Measurements from ENCODE around the gene CDH16. TPM values are rescaled to one million over a fixed set of nuclear protein-coding genes. Genes with fewer than 3 reads are reported as not detected.

CDH16 gene
- total RNA-seq, 1 experiment from 2014 or later = not detected

GRCh38 chr16:66863707-66864106 is 55.0 kb downstream of the CDH16 start:
- Histone ChIP-seq H3K4me1 (ENCODE audit: low read length) (no peaks in the 10 kb centered on the region), H3K9ac (ENCODE audit: low read length) (no peak overlapping the region), H3K4me3 (ENCODE audit: low read length) (no peak overlapping the region), H3K9me3 (ENCODE audit: low read length) (no peaks in the 10 kb centered on the region), H3K79me2 (ENCODE audit: low read length) (no peaks in the 10 kb centered on the region), H2AFZ (ENCODE audit: low read length) (no peak overlapping the region), H4K20me1 (ENCODE audit: insufficient read depth, low read depth, low read length) (no peaks in the 10 kb centered on the region), H3K27ac (ENCODE audit: low read length) (no peak overlapping the region), H3K4me2 (ENCODE audit: low read depth, low read length, poor library complexity, severe bottlenecking) (no peak overlapping the region), H3K36me3 (ENCODE audit: insufficient read depth, low read length) (no peaks in the 10 kb centered on the region), H3K9me2 (replicated peaks; ENCODE audit: insufficient read depth, low read length) (no peaks in the 10 kb centered on the region), H3K27me3 (ENCODE audit: low read length) (no peaks in the 10 kb centered on the region)
- DNase-seq = no peak

GRCh38 chr16:66862023-66862520 is 56.6 kb downstream of the CDH16 start:
- Histone ChIP-seq H3K4me3 (ENCODE audit: low read length) (no peak overlapping the region), H3K4me2 (ENCODE audit: low read depth, low read length, poor library complexity, severe bottlenecking) (no peak overlapping the region), H3K4me1 (ENCODE audit: low read length) (peaks cover 3% of the 10 kb centered on the region; the same call in 1 of the 2 replicates), H3K27me3 (ENCODE audit: low read length) (no peaks in the 10 kb centered on the region), H3K79me2 (ENCODE audit: low read length) (no peaks in the 10 kb centered on the region), H3K9me2 (replicated peaks; ENCODE audit: insufficient read depth, low read length) (no peaks in the 10 kb centered on the region), H3K9me3 (ENCODE audit: low read length) (no peaks in the 10 kb centered on the region), H3K36me3 (ENCODE audit: insufficient read depth, low read length) (no peaks in the 10 kb centered on the region), H3K9ac (ENCODE audit: low read length) (no peak overlapping the region), H4K20me1 (ENCODE audit: insufficient read depth, low read depth, low read length) (no peaks in the 10 kb centered on the region), H2AFZ (ENCODE audit: low read length) (no peak overlapping the region), H3K27ac (ENCODE audit: low read length) (no peak overlapping the region)
- no peak for DNase-seq

GRCh38 chr16:66859397-66860068 is 59.2 kb downstream of the CDH16 start:
- no peak overlapping the region for H3K4me2 ChIP-seq (ENCODE audit: low read depth, low read length, poor library complexity, severe bottlenecking)
- H3K9ac ChIP-seq (ENCODE audit: low read length) = no peak overlapping the region
- H3K9me3 ChIP-seq (ENCODE audit: low read length) = no peaks in the 10 kb centered on the region
- no peaks in the 10 kb centered on the region for H3K79me2 ChIP-seq (ENCODE audit: low read length)
- no peaks in the 10 kb centered on the region for H3K36me3 ChIP-seq (ENCODE audit: insufficient read depth, low read length)
- DNase-seq = no peak
- H4K20me1 ChIP-seq (ENCODE audit: insufficient read depth, low read depth, low read length) = no peaks in the 10 kb centered on the region
- no peak overlapping the region for H2AFZ ChIP-seq (ENCODE audit: low read length)
- no peak overlapping the region for H3K4me3 ChIP-seq (ENCODE audit: low read length)
- no peaks in the 10 kb centered on the region for H3K9me2 ChIP-seq (replicated peaks; ENCODE audit: insufficient read depth, low read length)
- H3K27ac ChIP-seq (ENCODE audit: low read length) = no peak overlapping the region
- H3K4me1 ChIP-seq (ENCODE audit: low read length) = peaks cover 3% of the 10 kb centered on the region; the same call in 1 of the 2 replicates
- no peaks in the 10 kb centered on the region for H3K27me3 ChIP-seq (ENCODE audit: low read length)

GRCh38 chr16:66858740-66859396 is 59.8 kb downstream of the CDH16 start:
- H3K36me3 ChIP-seq (ENCODE audit: insufficient read depth, low read length) = no peaks in the 10 kb centered on the region
- H3K4me2 ChIP-seq (ENCODE audit: low read depth, low read length, poor library complexity, severe bottlenecking) = no peak overlapping the region
- no peak overlapping the region for H3K9ac ChIP-seq (ENCODE audit: low read length)
- no peaks in the 10 kb centered on the region for H4K20me1 ChIP-seq (ENCODE audit: insufficient read depth, low read depth, low read length)
- H3K27me3 ChIP-seq (ENCODE audit: low read length) = no peaks in the 10 kb centered on the region
- H2AFZ ChIP-seq (ENCODE audit: low read length) = no peak overlapping the region
- H3K9me3 ChIP-seq (ENCODE audit: low read length) = no peaks in the 10 kb centered on the region
- no peaks in the 10 kb centered on the region for H3K79me2 ChIP-seq (ENCODE audit: low read length)
- H3K9me2 ChIP-seq (replicated peaks; ENCODE audit: insufficient read depth, low read length) = no peaks in the 10 kb centered on the region
- no peak overlapping the region for H3K4me3 ChIP-seq (ENCODE audit: low read length)
- peaks cover 3% of the 10 kb centered on the region; the same call in 1 of the 2 replicates for H3K4me1 ChIP-seq (ENCODE audit: low read length)
- no peak for DNase-seq
- H3K27ac ChIP-seq (ENCODE audit: low read length) = no peak overlapping the region

Other genes starting within 250 kb of the CDH16 start
- gene CMTM4, start 222.1 kb downstream of the CDH16 start, total RNA-seq (2014; rRNA removed; shearing (Covaris generic); ENCODE audit: low replicate concordance) = 0.25 and 0.71 TPM in 2 replicates
- gene DYNC1LI2, start 167.3 kb downstream of the CDH16 start, total RNA-seq (2014; rRNA removed; shearing (Covaris generic); ENCODE audit: low replicate concordance) = 56.7 and 68.5 TPM in 2 replicates
- not detected in 2 replicates for gene TERB1, start 117.3 kb downstream of the CDH16 start, total RNA-seq (2014; rRNA removed; shearing (Covaris generic); ENCODE audit: low replicate concordance)
- 60.4 and 112 TPM in 2 replicates for gene NAE1, start 87.9 kb downstream of the CDH16 start, total RNA-seq (2014; rRNA removed; shearing (Covaris generic); ENCODE audit: low replicate concordance)
- not detected in 2 replicates for gene CA7, start 74.5 kb downstream of the CDH16 start, total RNA-seq (2014; rRNA removed; shearing (Covaris generic); ENCODE audit: low replicate concordance)
- 7.7 and 11.7 TPM in 2 replicates for gene PDP2, start 38.4 kb downstream of the CDH16 start, total RNA-seq (2014; rRNA removed; shearing (Covaris generic); ENCODE audit: low replicate concordance)
- gene RRAD, start 6.7 kb upstream of the CDH16 start, total RNA-seq (2014; rRNA removed; shearing (Covaris generic); ENCODE audit: low replicate concordance) = not detected in 2 replicates
- 121 and 227 TPM in 2 replicates for gene CIAO2B, start 15.5 kb upstream of the CDH16 start, total RNA-seq (2014; rRNA removed; shearing (Covaris generic); ENCODE audit: low replicate concordance)
- gene CES2, start 16.6 kb upstream of the CDH16 start, total RNA-seq (2014; rRNA removed; shearing (Covaris generic); ENCODE audit: low replicate concordance) = 13.3 and 34.8 TPM in 2 replicates
- 20.9 and 28.3 TPM in 2 replicates for gene CES3, start 42.4 kb upstream of the CDH16 start, total RNA-seq (2014; rRNA removed; shearing (Covaris generic); ENCODE audit: low replicate concordance)
- gene CES4A, start 69.7 kb upstream of the CDH16 start, total RNA-seq (2014; rRNA removed; shearing (Covaris generic); ENCODE audit: low replicate concordance) = not detected in 2 replicates
- gene CBFB, start 110.3 kb upstream of the CDH16 start, total RNA-seq (2014; rRNA removed; shearing (Covaris generic); ENCODE audit: low replicate concordance) = 55.6 and 79.3 TPM in 2 replicates
- 16.8 and 30.7 TPM in 2 replicates for gene PHAF1, start 191.1 kb upstream of the CDH16 start, total RNA-seq (2014; rRNA removed; shearing (Covaris generic); ENCODE audit: low replicate concordance)
- gene B3GNT9, start 232.1 kb upstream of the CDH16 start, total RNA-seq (2014; rRNA removed; shearing (Covaris generic); ENCODE audit: low replicate concordance) = 1.4 and 1.8 TPM in 2 replicates
- gene TRADD, start 241.0 kb upstream of the CDH16 start, total RNA-seq (2014; rRNA removed; shearing (Covaris generic); ENCODE audit: low replicate concordance) = 11.4 and 14.7 TPM in 2 replicates
- gene FBXL8, start 241.1 kb upstream of the CDH16 start, total RNA-seq (2014; rRNA removed; shearing (Covaris generic); ENCODE audit: low replicate concordance) = 2.6 and 14.6 TPM in 2 replicates
- gene HSF4, start 245.9 kb upstream of the CDH16 start, total RNA-seq (2014; rRNA removed; shearing (Covaris generic); ENCODE audit: low replicate concordance) = 12.4 and 15.2 TPM in 2 replicates